ENCODE measurements around the gene PPTC7.

GRCh38 chr12:110560048-110560447 lies 23.1 kb downstream of the PPTC7 start:
- TF ChIP-seq, protein P1, sequence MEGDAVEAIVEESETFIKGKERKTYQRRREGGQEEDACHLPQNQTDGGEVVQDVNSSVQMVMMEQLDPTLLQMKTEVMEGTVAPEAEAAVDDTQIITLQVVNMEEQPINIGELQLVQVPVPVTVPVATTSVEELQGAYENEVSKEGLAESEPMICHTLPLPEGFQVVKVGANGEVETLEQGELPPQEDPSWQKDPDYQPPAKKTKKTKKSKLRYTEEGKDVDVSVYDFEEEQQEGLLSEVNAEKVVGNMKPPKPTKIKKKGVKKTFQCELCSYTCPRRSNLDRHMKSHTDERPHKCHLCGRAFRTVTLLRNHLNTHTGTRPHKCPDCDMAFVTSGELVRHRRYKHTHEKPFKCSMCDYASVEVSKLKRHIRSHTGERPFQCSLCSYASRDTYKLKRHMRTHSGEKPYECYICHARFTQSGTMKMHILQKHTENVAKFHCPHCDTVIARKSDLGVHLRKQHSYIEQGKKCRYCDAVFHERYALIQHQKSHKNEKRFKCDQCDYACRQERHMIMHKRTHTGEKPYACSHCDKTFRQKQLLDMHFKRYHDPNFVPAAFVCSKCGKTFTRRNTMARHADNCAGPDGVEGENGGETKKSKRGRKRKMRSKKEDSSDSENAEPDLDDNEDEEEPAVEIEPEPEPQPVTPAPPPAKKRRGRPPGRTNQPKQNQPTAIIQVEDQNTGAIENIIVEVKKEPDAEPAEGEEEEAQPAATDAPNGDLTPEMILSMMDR (IDR thresholded peaks at IDR 0.05; ENCODE audit: low read depth, low read length, missing input control), result no peak
- no peak for TF ChIP-seq JUND (IDR thresholded peaks at IDR 0.05)
- no peak for TF ChIP-seq YY1 (IDR thresholded peaks at IDR 0.05)
- TF ChIP-seq, protein P2, sequence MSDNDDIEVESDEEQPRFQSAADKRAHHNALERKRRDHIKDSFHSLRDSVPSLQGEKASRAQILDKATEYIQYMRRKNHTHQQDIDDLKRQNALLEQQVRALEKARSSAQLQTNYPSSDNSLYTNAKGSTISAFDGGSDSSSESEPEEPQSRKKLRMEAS (IDR thresholded peaks at IDR 0.05), result no peak
- TF ChIP-seq RAD21 (IDR thresholded peaks at IDR 0.05), result no peak
- TF ChIP-seq RXRA (IDR thresholded peaks at IDR 0.05), result no peak
- no peak for TF ChIP-seq GABPA (IDR thresholded peaks at IDR 0.05 in 1 of 2, conservative IDR thresholded peaks at IDR 0.05 in 1 of 2)
- no peak for TF ChIP-seq FOXA2 (IDR thresholded peaks at IDR 0.05)
- no peak for TF ChIP-seq TAF1 (conservative IDR thresholded peaks at IDR 0.05)
- TF ChIP-seq EGR1 (IDR thresholded peaks at IDR 0.05; ENCODE audit: low read depth in 2 of 2), result no peak
- TF ChIP-seq, protein P3, sequence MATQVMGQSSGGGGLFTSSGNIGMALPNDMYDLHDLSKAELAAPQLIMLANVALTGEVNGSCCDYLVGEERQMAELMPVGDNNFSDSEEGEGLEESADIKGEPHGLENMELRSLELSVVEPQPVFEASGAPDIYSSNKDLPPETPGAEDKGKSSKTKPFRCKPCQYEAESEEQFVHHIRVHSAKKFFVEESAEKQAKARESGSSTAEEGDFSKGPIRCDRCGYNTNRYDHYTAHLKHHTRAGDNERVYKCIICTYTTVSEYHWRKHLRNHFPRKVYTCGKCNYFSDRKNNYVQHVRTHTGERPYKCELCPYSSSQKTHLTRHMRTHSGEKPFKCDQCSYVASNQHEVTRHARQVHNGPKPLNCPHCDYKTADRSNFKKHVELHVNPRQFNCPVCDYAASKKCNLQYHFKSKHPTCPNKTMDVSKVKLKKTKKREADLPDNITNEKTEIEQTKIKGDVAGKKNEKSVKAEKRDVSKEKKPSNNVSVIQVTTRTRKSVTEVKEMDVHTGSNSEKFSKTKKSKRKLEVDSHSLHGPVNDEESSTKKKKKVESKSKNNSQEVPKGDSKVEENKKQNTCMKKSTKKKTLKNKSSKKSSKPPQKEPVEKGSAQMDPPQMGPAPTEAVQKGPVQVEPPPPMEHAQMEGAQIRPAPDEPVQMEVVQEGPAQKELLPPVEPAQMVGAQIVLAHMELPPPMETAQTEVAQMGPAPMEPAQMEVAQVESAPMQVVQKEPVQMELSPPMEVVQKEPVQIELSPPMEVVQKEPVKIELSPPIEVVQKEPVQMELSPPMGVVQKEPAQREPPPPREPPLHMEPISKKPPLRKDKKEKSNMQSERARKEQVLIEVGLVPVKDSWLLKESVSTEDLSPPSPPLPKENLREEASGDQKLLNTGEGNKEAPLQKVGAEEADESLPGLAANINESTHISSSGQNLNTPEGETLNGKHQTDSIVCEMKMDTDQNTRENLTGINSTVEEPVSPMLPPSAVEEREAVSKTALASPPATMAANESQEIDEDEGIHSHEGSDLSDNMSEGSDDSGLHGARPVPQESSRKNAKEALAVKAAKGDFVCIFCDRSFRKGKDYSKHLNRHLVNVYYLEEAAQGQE (IDR thresholded peaks at IDR 0.05), result no peak
- TF ChIP-seq NR2F2 (IDR thresholded peaks at IDR 0.05), result no peak

Measured in liver (tissue), 3 donors.